ENCODE measurements around the gene RADIL. TPM values are rescaled to one million over a fixed set of nuclear protein-coding genes. Genes with fewer than 3 reads are reported as not detected.
"Not testable (repeated sequence)": the region's sequence is repeated elsewhere in the genome, so short reads cannot be mapped to it uniquely, and the experiment has no call there.

Gene RADIL
- total RNA-seq, 4 donors from 2014 or later, result 1.0 to 10.1 (median 6.6) TPM

DNA sequence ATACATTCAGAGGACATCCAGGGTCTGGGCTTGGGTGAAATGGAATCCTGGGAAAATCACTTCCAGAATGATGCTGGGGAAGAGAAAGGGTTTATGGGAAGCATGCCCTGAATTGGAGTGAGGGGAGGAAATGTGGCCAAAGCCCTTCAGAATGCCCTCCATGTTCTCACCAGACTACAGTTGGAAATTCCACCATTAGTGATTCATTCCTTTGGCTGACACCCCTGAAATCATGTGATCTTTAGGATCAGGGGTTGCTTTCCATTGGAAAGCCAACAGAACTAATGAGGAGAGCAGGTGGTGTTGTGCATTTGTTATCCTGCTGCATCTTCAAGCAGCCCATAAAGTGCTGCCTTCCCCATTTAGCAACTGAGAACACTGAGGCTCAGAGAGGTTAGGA, 20.8 kb upstream of the RADIL start:
- DNase-seq, result no peak
- Histone ChIP-seq H3K27me3 (no peaks in the 10 kb centered on the region), H3K4me1 (no peaks in the 10 kb centered on the region), H3K9me3 (no peaks in the 10 kb centered on the region), H3K27ac (no peak overlapping the region), H3K4me3 (no peak overlapping the region), H3K36me3 (no peaks in the 10 kb centered on the region)
- intact Hi-C loops (cut with DNase I; ENCODE audit: low total_unique reads), result no loop called here
- no peak for TF ChIP-seq POLR2A (IDR thresholded peaks at IDR 0.05)
- TF ChIP-seq, protein P1, sequence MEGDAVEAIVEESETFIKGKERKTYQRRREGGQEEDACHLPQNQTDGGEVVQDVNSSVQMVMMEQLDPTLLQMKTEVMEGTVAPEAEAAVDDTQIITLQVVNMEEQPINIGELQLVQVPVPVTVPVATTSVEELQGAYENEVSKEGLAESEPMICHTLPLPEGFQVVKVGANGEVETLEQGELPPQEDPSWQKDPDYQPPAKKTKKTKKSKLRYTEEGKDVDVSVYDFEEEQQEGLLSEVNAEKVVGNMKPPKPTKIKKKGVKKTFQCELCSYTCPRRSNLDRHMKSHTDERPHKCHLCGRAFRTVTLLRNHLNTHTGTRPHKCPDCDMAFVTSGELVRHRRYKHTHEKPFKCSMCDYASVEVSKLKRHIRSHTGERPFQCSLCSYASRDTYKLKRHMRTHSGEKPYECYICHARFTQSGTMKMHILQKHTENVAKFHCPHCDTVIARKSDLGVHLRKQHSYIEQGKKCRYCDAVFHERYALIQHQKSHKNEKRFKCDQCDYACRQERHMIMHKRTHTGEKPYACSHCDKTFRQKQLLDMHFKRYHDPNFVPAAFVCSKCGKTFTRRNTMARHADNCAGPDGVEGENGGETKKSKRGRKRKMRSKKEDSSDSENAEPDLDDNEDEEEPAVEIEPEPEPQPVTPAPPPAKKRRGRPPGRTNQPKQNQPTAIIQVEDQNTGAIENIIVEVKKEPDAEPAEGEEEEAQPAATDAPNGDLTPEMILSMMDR (IDR thresholded peaks at IDR 0.05), result no peak

DNA sequence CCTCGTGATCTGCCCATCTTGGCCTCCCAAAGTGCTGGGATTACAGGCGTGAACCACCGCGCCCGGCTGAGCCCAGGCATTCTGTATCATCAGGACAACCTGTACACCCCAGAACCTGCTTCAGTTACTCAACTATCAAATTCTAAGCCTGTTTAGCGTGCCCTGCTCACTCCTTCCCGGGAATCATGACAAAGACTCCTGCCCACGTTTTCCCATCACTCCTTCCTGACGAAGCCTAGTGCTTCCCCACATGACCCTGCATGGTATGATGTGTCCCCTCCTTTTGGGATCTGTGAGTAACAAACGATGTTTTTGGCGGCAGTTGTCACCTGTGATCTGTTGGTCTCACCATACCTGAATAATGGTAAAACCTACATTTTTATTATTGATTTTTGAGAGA, 12.2 kb upstream of the RADIL start:
- H3K27me3 ChIP-seq, result no peaks in the 10 kb centered on the region
- H3K4me1 ChIP-seq, result no peaks in the 10 kb centered on the region

DNA sequence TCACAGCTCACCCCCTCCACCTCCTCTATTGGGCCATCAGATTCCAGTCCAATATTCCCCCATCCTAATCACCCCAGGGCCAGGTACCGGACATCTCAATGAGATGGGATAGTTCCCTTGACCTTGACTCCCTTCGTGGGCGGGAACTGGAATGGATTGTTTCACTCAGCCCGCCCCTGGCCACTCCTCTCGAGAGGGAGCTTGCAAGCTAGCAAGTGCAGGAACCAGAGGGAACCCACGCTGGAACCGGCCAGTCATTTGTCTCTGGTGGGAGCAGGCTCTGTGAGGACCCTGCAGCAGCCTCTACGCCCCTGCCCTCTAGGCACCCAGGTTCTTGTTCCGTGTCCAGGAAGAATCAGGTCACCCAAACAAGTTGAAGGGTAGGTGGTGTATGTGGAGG, 11.0 kb upstream of the RADIL start:
- no peaks in the 10 kb centered on the region for H3K27me3 ChIP-seq
- no peak overlapping the region for H3K4me3 ChIP-seq
- intact Hi-C loops (cut with DNase I; ENCODE audit: low total_unique reads), result no loop called here
- no peak for TF ChIP-seq POLR2A (IDR thresholded peaks at IDR 0.05)
- no peak overlapping the region for H3K27ac ChIP-seq
- no peaks in the 10 kb centered on the region for H3K4me1 ChIP-seq
- H3K36me3 ChIP-seq, result no peaks in the 10 kb centered on the region
- no peaks in the 10 kb centered on the region for H3K9me3 ChIP-seq
- no peak for DNase-seq

More for the DNA sequence above, 12.2 kb upstream of the RADIL start:
- Histone ChIP-seq H3K36me3 (no peaks in the 10 kb centered on the region), H3K27ac (no peak overlapping the region), H3K9me3 (no peaks in the 10 kb centered on the region), H3K4me3 (no peak overlapping the region)
- intact Hi-C loops (cut with DNase I; ENCODE audit: low total_unique reads), result no loop called here
- no peak for DNase-seq
- TF ChIP-seq, protein P1 (IDR thresholded peaks at IDR 0.05), result no peak
- TF ChIP-seq POLR2A (IDR thresholded peaks at IDR 0.05), result no peak

DNA sequence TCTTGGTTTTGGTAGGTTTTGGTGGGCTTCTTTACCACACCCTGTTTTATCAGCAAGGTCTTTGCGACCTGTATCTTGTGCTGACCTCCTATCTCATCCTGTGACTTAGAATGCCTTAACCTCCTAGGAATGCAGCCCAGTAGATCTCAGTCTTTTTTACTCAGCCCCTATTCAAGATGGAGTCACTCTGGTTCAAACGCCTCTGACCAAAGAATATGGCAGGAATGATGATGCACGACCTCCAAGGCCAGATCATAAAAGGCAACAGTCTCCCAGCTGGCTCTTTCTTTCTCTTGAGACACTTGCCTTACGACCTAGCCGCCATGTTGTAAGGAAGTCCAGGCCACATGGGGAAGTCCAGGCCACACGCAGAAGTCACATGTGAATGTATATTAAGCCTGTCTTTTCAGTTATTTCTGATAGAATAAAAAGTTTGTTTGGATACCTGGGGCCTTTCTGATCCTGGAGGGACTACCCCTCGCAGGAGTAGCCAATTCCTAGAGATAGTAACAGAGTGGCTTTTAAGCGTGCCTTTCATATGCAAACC, 10.5 kb upstream of the RADIL start:
- Histone ChIP-seq H3K27ac (no peak overlapping the region), H3K27me3 (no peaks in the 10 kb centered on the region), H3K36me3 (no peaks in the 10 kb centered on the region), H3K4me1 (no peaks in the 10 kb centered on the region), H3K4me3 (no peak overlapping the region), H3K9me3 (no peaks in the 10 kb centered on the region)
- no peak for TF ChIP-seq POLR2A (IDR thresholded peaks at IDR 0.05)
- TF ChIP-seq, protein P1 (IDR thresholded peaks at IDR 0.05), result no peak
- no peak for DNase-seq
- intact Hi-C loops (cut with DNase I; ENCODE audit: low total_unique reads), result no loop called here

DNA sequence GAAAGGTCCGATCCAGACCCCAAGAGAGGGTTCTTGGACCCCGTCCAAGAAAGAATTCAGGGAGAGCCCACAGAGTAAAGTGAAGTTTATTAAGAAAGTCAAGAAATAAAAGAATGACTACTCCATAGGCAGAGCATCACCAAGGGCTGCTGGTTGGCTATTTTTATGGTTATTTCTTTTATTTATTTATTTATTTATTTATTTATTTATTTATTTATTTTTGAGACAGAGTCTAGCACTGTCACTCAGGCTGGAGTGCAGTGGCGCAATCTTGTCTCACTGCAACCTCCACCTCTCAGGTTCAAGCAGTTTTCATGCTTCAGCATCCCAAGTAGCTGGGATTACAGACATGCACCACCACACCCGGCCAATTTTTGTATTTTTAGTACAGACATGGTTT, 9.7 kb upstream of the RADIL start:
- DNase-seq; H3K27me3 ChIP-seq; H3K36me3 ChIP-seq; H3K9me3 ChIP-seq; H3K4me1 ChIP-seq; H3K27ac ChIP-seq; intact Hi-C loops (cut with DNase I; ENCODE audit: low total_unique reads); H3K4me3 ChIP-seq: not testable (repeated sequence)

DNA sequence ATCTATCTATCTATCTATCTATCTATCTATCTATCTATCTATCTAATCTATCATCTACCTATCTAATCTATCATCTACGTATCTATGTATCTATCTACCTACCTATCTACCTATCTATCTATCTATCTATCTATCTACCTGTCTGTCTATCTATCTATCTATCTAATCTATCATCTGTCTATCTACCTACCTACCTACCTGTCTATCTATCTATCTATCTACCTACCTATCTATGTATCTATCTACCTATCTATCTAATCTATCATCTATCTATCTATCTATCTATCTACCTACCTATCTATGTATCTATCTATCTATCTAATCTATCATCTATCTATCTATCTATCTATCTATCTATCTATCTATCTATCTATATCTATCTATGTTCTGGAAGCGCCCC, 8.0 kb upstream of the RADIL start:
- intact Hi-C loops (cut with DNase I; ENCODE audit: low total_unique reads); DNase-seq; H3K4me3 ChIP-seq; H3K27ac ChIP-seq; H3K4me1 ChIP-seq; H3K36me3 ChIP-seq; H3K9me3 ChIP-seq; H3K27me3 ChIP-seq: not testable (repeated sequence)

DNA sequence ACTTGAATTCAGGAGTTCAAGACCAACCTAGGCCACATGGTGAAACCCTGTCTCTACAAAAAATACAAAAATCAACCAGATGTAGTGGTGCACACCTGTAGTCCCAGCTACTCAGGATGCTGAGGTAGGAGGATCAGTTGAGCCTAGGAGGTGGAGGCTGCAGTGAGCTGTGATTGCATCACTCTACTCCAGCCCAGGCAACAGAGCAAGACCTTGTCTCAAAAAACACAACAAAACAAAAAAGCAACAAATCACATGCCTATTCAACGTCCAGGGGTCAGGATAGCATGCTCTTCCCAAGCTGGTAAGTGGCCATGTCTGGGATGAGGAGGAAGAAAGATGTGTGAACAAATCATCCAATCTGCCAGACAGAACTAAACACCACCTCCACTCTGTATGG, 6.2 kb upstream of the RADIL start:
- H3K4me1 ChIP-seq, result no peaks in the 10 kb centered on the region
- no peaks in the 10 kb centered on the region for H3K36me3 ChIP-seq
- no peak overlapping the region for H3K4me3 ChIP-seq
- H3K27ac ChIP-seq, result no peak overlapping the region
- intact Hi-C loops (cut with DNase I; ENCODE audit: low total_unique reads), result loop anchor here (10.0 kb wide), 1 partner anchor 95 kb away; no protein-coding TSS in a partner anchor
- DNase-seq, result no peak
- no peak for TF ChIP-seq POLR2A (IDR thresholded peaks at IDR 0.05)
- TF ChIP-seq, protein P1 (IDR thresholded peaks at IDR 0.05), result no peak
- H3K9me3 ChIP-seq, result no peaks in the 10 kb centered on the region
- H3K27me3 ChIP-seq, result no peaks in the 10 kb centered on the region

Data from uterus (tissue), 4 donors.